K562 (cell line): ENCODE measurements around the gene BACE1. TPM values are rescaled to one million over a fixed set of nuclear protein-coding genes. Genes with fewer than 3 reads are reported as not detected.

Source experiments
- ATAC-seq: fragments of 200-7000 bp; cut with Tn5 transposase; 3 replicates; pipeline ENCODE4 v1.9.1; 2020; ENCODE audit warnings: moderate library complexity
- BruUV-seq: library from RNA; stranded (reverse); fragments of 400-500 nt; replicated peaks from 2 replicates; lab custom pipeline; 2021; lab: Mats Ljungman, UMichigan
- CTCF ChIA-PET: fragments of 300-600 bp; formaldehyde crosslinking; extraction: SDS; loops from one replicate; lab custom pipeline; 2021; ENCODE audit warnings: low intra/inter-chr PET ratio; lab: Yijun Ruan, JAX
- POLR2A ChIA-PET: fragments of 300-600, 350-650 bp; sonication (Branson Sonifier 250); formaldehyde crosslinking; extraction: SDS; loops from one replicate; lab custom pipeline; 2021; ENCODE audit warnings: antibody characterized with exemption, inconsistent platforms; lab: Yijun Ruan, JAX
- DNase-seq, 4 experiments: peaks; one replicate each; pipeline versions ENCODE4 v3.0.0 to v3.0.0-alpha.2; 2011 to 2018; ENCODE audit warnings: low spot score in 3 of 4, mixed read lengths in 3 of 4; ENCODE audit errors: extremely low read depth in 1 of 4
- FAIRE-seq: peaks from 2 replicates; lab custom pipeline; 2011; peaks lifted over from hg19 to GRCh38; lab: Jason Lieb, UNC
- H2AFZ ChIP-seq: 2 replicates; pipeline ENCODE4 v1.6.0; 2011; ENCODE audit warnings: low read depth, low read length, control low read depth, inconsistent platforms
- H3K27ac ChIP-seq: fragments of 200-600 bp; 3 replicates; pipeline ENCODE4 v1.8.0; 2011; ENCODE audit warnings: low read depth, mild to moderate bottlenecking, control low read depth, inconsistent platforms, low read length, moderate library complexity, mixed read lengths; ENCODE audit errors: extremely low read depth
- H3K27me3 ChIP-seq, 2 experiments: fragments of 300-600 bp in 1 of 2; 2 replicates in 1 of 2; 3 replicates in 1 of 2; pipeline versions ENCODE4 v1.6.0 to v1.8.0; 2011; ENCODE audit warnings: inconsistent platforms in 2 of 2, low read length in 2 of 2, mild to moderate bottlenecking in 1 of 2, mixed read lengths in 1 of 2, moderate library complexity in 1 of 2; ENCODE audit not compliant: control insufficient read depth in 2 of 2, insufficient read depth in 2 of 2
- H3K36me3 ChIP-seq: fragments of 300-600 bp; 3 replicates; pipeline ENCODE4 v1.8.0; 2011; ENCODE audit warnings: mild to moderate bottlenecking, low read length, inconsistent platforms; ENCODE audit not compliant: control insufficient read depth, insufficient read depth
- H3K4me1 ChIP-seq, 2 experiments: fragments of 200-600 bp in 1 of 2; replicated peaks in 1 of 2; 2 replicates in 1 of 2; 3 replicates in 1 of 2; pipeline versions ENCODE4 v1.5.1 to v1.8.0; 2011; ENCODE audit warnings: inconsistent platforms in 2 of 2, low read length in 2 of 2, mild to moderate bottlenecking in 1 of 2, mixed read lengths in 1 of 2, moderate library complexity in 1 of 2; ENCODE audit not compliant: control insufficient read depth in 2 of 2, insufficient read depth in 2 of 2
- H3K4me2 ChIP-seq: 2 replicates; pipeline ENCODE4 v1.6.1; 2011; ENCODE audit warnings: low read length, control low read depth, inconsistent platforms, mixed read lengths; ENCODE audit not compliant: insufficient read depth
- H3K4me3 ChIP-seq: fragments of 200-600 bp; sonication (generic), shearing (Covaris generic); 2 replicates; pipeline ENCODE4 v1.5.1; 2016; ENCODE audit warnings: control low read depth, inconsistent platforms
- H3K79me2 ChIP-seq: fragments of 200-600 bp; 3 replicates; pipeline ENCODE4 v1.8.0; 2011; ENCODE audit warnings: low read length, inconsistent platforms; ENCODE audit not compliant: control insufficient read depth, insufficient read depth
- H3K9ac ChIP-seq, 2 experiments: 2 replicates each; pipeline versions ENCODE4 v1.6.0 to v1.6.1; 2011; ENCODE audit warnings: low read depth in 2 of 2, low read length in 2 of 2, control low read depth in 1 of 2, inconsistent platforms in 1 of 2, mild to moderate bottlenecking in 1 of 2, mixed read lengths in 1 of 2; ENCODE audit not compliant: insufficient read depth in 1 of 2
- H3K9me1 ChIP-seq: one replicate; pipeline ENCODE4 v1.6.0; 2011; ENCODE audit warnings: inconsistent platforms, mild to moderate bottlenecking, low read length, moderate library complexity; ENCODE audit not compliant: control insufficient read depth, insufficient read depth
- H3K9me3 ChIP-seq: replicated peaks from 2 replicates; pipeline ENCODE4 v1.5.1; 2011; ENCODE audit warnings: low read depth, low read length, inconsistent platforms; ENCODE audit not compliant: control insufficient read depth, insufficient read depth
- H4K20me1 ChIP-seq: replicated peaks from 2 replicates; pipeline ENCODE4 v1.6.1; 2011; ENCODE audit warnings: low read length, inconsistent platforms, mixed read lengths; ENCODE audit not compliant: control insufficient read depth, insufficient read depth
- ATF4 ChIP-seq: fragments of 450-650 bp; formaldehyde crosslinking; IDR thresholded peaks from 2 replicates; pipeline ENCODE4 v1.4.0; 2022; ENCODE audit warnings: mild to moderate bottlenecking, moderate library complexity
- BRF2 ChIP-seq: IDR thresholded peaks from 3 replicates; pipeline ENCODE4 v1.6.1; 2011; ENCODE audit warnings: borderline replicate concordance, mild to moderate bottlenecking; ENCODE audit not compliant: insufficient read length, insufficient read depth
- CHAMP1 ChIP-seq: fragments of 450-650 bp; IDR thresholded peaks from 2 replicates; pipeline ENCODE4 v1.6.1; 2016; ENCODE audit warnings: mild to moderate bottlenecking
- HMBOX1 ChIP-seq: sonication (generic); IDR thresholded peaks from 2 replicates; pipeline ENCODE4 v1.6.1; 2016
- PKNOX1 ChIP-seq: fragments of 450-650 bp; IDR thresholded peaks from 2 replicates; pipeline ENCODE4 v1.6.1; 2016
- RAD21 ChIP-seq, 2 experiments: fragments of 250-450 bp in 1 of 2; fragments of 450-650 bp in 1 of 2; sonication (Bioruptor Pico) in 1 of 2; formaldehyde crosslinking in 1 of 2; IDR thresholded peaks in 1 of 2; conservative IDR thresholded peaks in 1 of 2; 2 replicates each; pipeline versions ENCODE4 v1.4.0 to v1.8.0; 2020 to 2022; ENCODE audit warnings: mild to moderate bottlenecking in 2 of 2, moderate library complexity in 1 of 2
- SMARCC2 ChIP-seq: fragments of 450-650 bp; IDR thresholded peaks from 2 replicates; pipeline ENCODE4 v1.6.1; 2017; ENCODE audit warnings: antibody characterized with exemption, moderate library complexity, mild to moderate bottlenecking, low read depth
- TEAD4 ChIP-seq, 2 experiments: sonication (generic) in 1 of 2; formaldehyde crosslinking in 1 of 2; IDR thresholded peaks; 2 replicates each; pipeline versions ENCODE4 v1.6.1 to v1.8.0; 2012 to 2022; ENCODE audit warnings: borderline replicate concordance in 1 of 2, inconsistent platforms in 1 of 2, low read length in 1 of 2, mild to moderate bottlenecking in 1 of 2, missing genetic modification reagents in 1 of 2
- ZBTB11 ChIP-seq, 3 experiments: fragments of 200-800 bp in 1 of 3; fragments of 250-450 bp in 1 of 3; fragments of 450-650 bp in 1 of 3; sonication (Bioruptor Pico) in 1 of 3; sonication (Bioruptor generic) in 1 of 3; formaldehyde crosslinking in 1 of 3; IDR thresholded peaks; 2 replicates each; pipeline versions ENCODE4 v1.6.1 to v1.8.0; 2016 to 2022; ENCODE audit warnings: mild to moderate bottlenecking in 2 of 3, missing genetic modification characterization in 2 of 3, missing compliant biosample characterization in 1 of 3, moderate library complexity in 1 of 3
- ZNF217 ChIP-seq: sonication (generic); formaldehyde crosslinking; IDR thresholded peaks from 2 replicates; pipeline ENCODE4 v1.8.0; 2022; ENCODE audit warnings: mild to moderate bottlenecking, missing genetic modification reagents
- WGBS: fragments of 100-300 bp; shearing (Covaris generic); methylation state at CpG from one replicate; pipeline ENCODE4 v1.1.6; 2016; ENCODE audit warnings: low coverage, mixed read lengths; ENCODE audit not compliant: insufficient coverage; ENCODE audit errors: missing lambda C conversion rate; 5-methylcytosine and 5-hydroxymethylcytosine counted together
- in situ Hi-C: fragments of 300-500 bp; cut with MboI; formaldehyde crosslinking; loops from 4 replicates; pipeline ENCODE4 v1.15.0; 2018; ENCODE audit warnings: inconsistent platforms, mixed read lengths
- intact Hi-C: fragments of 100-400 bp; cut with micrococcal nuclease; formaldehyde crosslinking; loops from 2 replicates; pipeline ENCODE4 v1.14.2; 2022
- polyA plus RNA-seq, 8 experiments: library from polyadenylated mRNA; depleted of rRNA in 4 of 8; stranded (reverse) in 5 of 8; unstranded in 3 of 8; fragments of >200 nt; fragmentation: Nextera tagmentation in 2 of 8; fragmentation: Illumina TruSeq in 1 of 8; extraction: Ambion mirVana in 2 of 8; extraction: Trizol in 1 of 8; gene quantifications; 2 replicates each; pipeline versions ENCODE4 v1.2.1 to v1.2.3, GENCODE V29; 2011 to 2014; ENCODE audit warnings: inconsistent platforms in 1 of 8, missing spikeins in 1 of 8
- total RNA-seq, 7 experiments: library from RNA; depleted of rRNA in 6 of 7; stranded (reverse); fragments of >200 nt in 6 of 7; fragmentation: Illumina TruSeq in 2 of 7; extraction: Trizol in 2 of 7; gene quantifications; 2 replicates each; pipeline versions ENCODE4 v1.2.1 to v1.2.3, GENCODE V29; 2011 to 2021; ENCODE audit warnings: low replicate concordance in 1 of 7

Gene BACE1
- total and polyA plus RNA-seq, 9 of the 15 experiments (the other 6 are each of a cell fraction or from before 2014, with no cell fraction given), result 0.01 to 0.25 (median 0.16) TPM; not detected in 5

DNA sequence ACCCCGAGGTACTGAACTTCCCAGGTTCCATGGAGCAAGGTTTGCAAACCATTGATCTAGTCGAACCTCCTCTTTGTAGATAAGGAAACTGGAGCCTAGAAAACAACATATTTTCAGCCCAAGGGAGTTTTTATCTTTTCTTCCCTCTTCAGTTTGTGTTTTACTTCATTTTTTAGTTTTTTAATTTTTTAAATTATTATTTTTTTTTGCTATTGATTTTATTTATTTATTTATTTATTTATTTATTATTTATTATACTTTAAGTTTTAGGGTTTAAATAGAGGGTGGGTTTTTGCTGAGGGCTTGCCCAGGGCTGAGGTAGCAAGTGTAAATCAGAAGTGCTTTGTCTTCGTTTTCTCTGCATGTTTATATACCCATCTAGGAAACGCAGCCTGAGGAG is 38.5 kb upstream of the BACE1 start:
- H3K9me1 ChIP-seq, result no peaks in the 10 kb centered on the region
- 55% methylated on average over 4 of the region's 4 CpGs for WGBS
- H3K4me3 ChIP-seq, result no peak overlapping the region
- no peak overlapping the region for H3K4me2 ChIP-seq
- DNase-seq (no peak), ATAC-seq (no peak), FAIRE-seq (no peak)
- intact Hi-C loops, result no loop called here
- no peaks in the 10 kb centered on the region for H3K27me3 ChIP-seq
- H4K20me1 ChIP-seq, result no peaks in the 10 kb centered on the region
- no TSS peak for BruUV-seq
- ChIA-PET POLR2A (interaction anchor here (1.7 kb wide), 1 partner anchor 11 kb away, joined by 7 read pairs; no protein-coding TSS in a partner anchor), CTCF (no interaction called here)
- H3K9me3 ChIP-seq, result no peaks in the 10 kb centered on the region
- H3K36me3 ChIP-seq, result 0 out of 3 replicates have a peak, but pooled peaks cover 5% of the 10 kb centered on the region
- in situ Hi-C loops, result no loop called here
- no peaks in the 10 kb centered on the region for H3K79me2 ChIP-seq
- H2AFZ ChIP-seq, result no peak overlapping the region
- no peaks in the 10 kb centered on the region for H3K4me1 ChIP-seq
- no peak overlapping the region for H3K27ac ChIP-seq
- no peak overlapping the region for H3K9ac ChIP-seq
- no peak for TF ChIP-seq ATF4 (CRISPR knock-in tag)
- no peak for TF ChIP-seq ZBTB11 (CRISPR knock-in tag; IDR thresholded peaks at IDR 0.05)
- TF ChIP-seq ZNF217, result no peak
- no peak for TF ChIP-seq TEAD4 (IDR thresholded peaks at IDR 0.05; ENCODE audit: low read length)
- TF ChIP-seq TEAD4 (CRISPR knock-in tag; IDR thresholded peaks at IDR 0.05; ENCODE audit: borderline replicate concordance), result no peak
- no peak for TF ChIP-seq CHAMP1
- TF ChIP-seq HMBOX1, result no peak
- no peak for TF ChIP-seq PKNOX1
- TF ChIP-seq BRF2, result no peak
- no peak for TF ChIP-seq SMARCC2
- no peak for TF ChIP-seq RAD21 (CRISPR knock-in tag; conservative IDR thresholded peaks at IDR 0.05 in 1 of 2, IDR thresholded peaks at IDR 0.05 in 1 of 2)
